HG02943 (cell line): ENCODE measurements around the gene GLTPD2.

Source experiments
- ATAC-seq: cut with Tn5 transposase; IDR thresholded peaks from one replicate; pipeline ENCODE4 v1.9.1; 2021; ENCODE audit warnings: mild to moderate bottlenecking, low read depth, moderate library complexity; ENCODE audit not compliant: unreplicated experiment

Gene GLTPD2

GRCh38 chr17:4769628-4770027, 19.1 kb upstream of the GLTPD2 start:
- no peak for ATAC-seq

- ATAC-seq = no peak
Observed at GRCh38 chr17:4771519-4772234, 17.1 kb upstream of the GLTPD2 start, which contains the start of gene TM4SF5. TSS of gene TM4SF5 (plus strand) at chr17:4771886. CDS start at chr17:4771923, 37 bp downstream.

GRCh38 chr17:4772235-4772613, 16.5 kb upstream of the GLTPD2 start:
- ATAC-seq = no peak

GRCh38 chr17:4777969-4778760, 10.6 kb upstream of the GLTPD2 start:
- ATAC-seq = no peak

GRCh38 chr17:4780325-4780955, 8.3 kb upstream of the GLTPD2 start:
- ATAC-seq = no peak

- ATAC-seq = no peak
Observed at GRCh38 chr17:4782652-4783051, 6.1 kb upstream of the GLTPD2 start.

- ATAC-seq = no peak
Observed at GRCh38 chr17:4785311-4786105, 3.3 kb upstream of the GLTPD2 start.

- ATAC-seq = no peak
Observed at GRCh38 chr17:4786106-4786511, 2.7 kb upstream of the GLTPD2 start, which contains the start of gene VMO1. TSS of gene VMO1 (minus strand) at chr17:4786364. CDS start at chr17:4786352, 12 bp downstream.

GRCh38 chr17:4786516-4786915, 2.2 kb upstream of the GLTPD2 start:
- no peak for ATAC-seq

- no peak for ATAC-seq
Observed at GRCh38 chr17:4788159-4788806, 481 bp upstream of the GLTPD2 start.

GRCh38 chr17:4789701-4789950, 862 bp downstream of the GLTPD2 start:
- ATAC-seq = no peak

GRCh38 chr17:4789951-4790704, 1.4 kb downstream of the GLTPD2 start:
- ATAC-seq = peak; percentile 78

- no peak for ATAC-seq
Observed at GRCh38 chr17:4790705-4791088, 1.9 kb downstream of the GLTPD2 start.

GRCh38 chr17:4795168-4795567, 6.4 kb downstream of the GLTPD2 start:
- no peak for ATAC-seq

- ATAC-seq = no peak
Observed at GRCh38 chr17:4796552-4796920, 7.8 kb downstream of the GLTPD2 start.

GRCh38 chr17:4800462-4801196, 11.9 kb downstream of the GLTPD2 start:
- ATAC-seq = no peak

GRCh38 chr17:4802228-4802627, 13.5 kb downstream of the GLTPD2 start, which contains the start of gene C17orf114:
TSS of gene C17orf114 (minus strand) at chr17:4802328.
- no peak for ATAC-seq

- ATAC-seq = no peak
Observed at GRCh38 chr17:4806456-4806776, 17.7 kb downstream of the GLTPD2 start.
